Right lobe of liver (tissue), 6 donors: ENCODE data around the gene CLCN4. TPM values are rescaled to one million over a fixed set of nuclear protein-coding genes. Genes with fewer than 3 reads are reported as not detected.

Experiments
- ATAC-seq, 4 donors: fragments of 200-7000 bp; cut with Tn5 transposase; one replicate each; pipeline ENCODE4 v1.9.1; 2020; ENCODE audit warnings: mild to moderate bottlenecking in 4 of 4, moderate library complexity in 4 of 4
- DNase-seq, 3 donors: peaks; one replicate each; pipeline ENCODE4 v3.0.0-alpha.2; 2020
- H3K27ac ChIP-seq, 3 donors: fragments of 200-600 bp; one replicate each; pipeline ENCODE4 v1.8.0; 2022
- H3K27me3 ChIP-seq, 2 donors: fragments of 200-600 bp; one replicate each; pipeline ENCODE4 v1.8.0; 2022
- H3K36me3 ChIP-seq, 4 donors: fragments of 200-600 bp; sonication (generic) in 1 of 4; one replicate each; pipeline versions ENCODE4 v1.5.1 to v1.8.0; 2017 to 2022; ENCODE audit warnings: control low read depth in 1 of 4
- H3K4me1 ChIP-seq, 4 donors: fragments of 200-600 bp; sonication (generic) in 1 of 4; one replicate each; pipeline versions ENCODE4 v1.5.1 to v1.8.0; 2017 to 2022; ENCODE audit warnings: control low read depth in 1 of 4
- H3K4me3 ChIP-seq, 3 donors: fragments of 200-600 bp; one replicate each; pipeline ENCODE4 v1.8.0; 2022
- H3K9me3 ChIP-seq, 4 donors: fragments of 200-600 bp; sonication (generic) in 1 of 4; one replicate each; pipeline versions ENCODE4 v1.5.1 to v1.8.0; 2017 to 2022; ENCODE audit warnings: control low read depth in 1 of 4
- CTCF ChIP-seq, 4 donors: fragments of 200-600 bp in 3 of 4; fragments of 450-650 bp in 1 of 4; IDR thresholded peaks; one replicate each; pipeline versions ENCODE4 v1.5.1 to v1.8.0; 2016 to 2022; ENCODE audit warnings: antibody characterized with exemption in 4 of 4, mild to moderate bottlenecking in 2 of 4
- POLR2A ChIP-seq: fragments of 450-650 bp; IDR thresholded peaks from one replicate; pipeline ENCODE4 v1.6.1; 2017; ENCODE audit warnings: antibody characterized with exemption, mild to moderate bottlenecking
- WGBS: methylation state at CpG from one replicate; pipeline ENCODE4 v1.1.6; 2018; ENCODE audit warnings: low coverage, low lambda C conversion rate; ENCODE audit not compliant: insufficient coverage; ENCODE audit errors: missing lambda C conversion rate; 5-methylcytosine and 5-hydroxymethylcytosine counted together
- intact Hi-C, 2 donors: fragments of 100-400 bp; cut with DNase I; formaldehyde crosslinking; loops; one replicate each; pipeline versions ENCODE4 v1.11.2 to v1.14.1; 2022
- total RNA-seq, 6 experiments: library from RNA; depleted of rRNA in 2 of 6; stranded (reverse); fragments of >200 nt in 2 of 6; fragmentation: NEBNext Ultra II Directional in 3 of 6; extraction: Animal tissue kit (Norgen Biotek cat#: 25700) in 3 of 6; gene quantifications; one replicate each; pipeline versions ENCODE4 v1.1.0 to v1.2.4, GENCODE V29; 2016 to 2023
- donor health status: DM: no; HTN: yes; CAD: no.
- donor health status: DM: no; HTN: no; CAD: no.
- donor health status: DM: no; HTN: no; CAD: no.
- donor health status: DM: no; HTN: yes; CAD: no.
- donor health status: DM: no; HTN: yes; CAD: no.

CLCN4 gene
- total RNA-seq, 6 experiments from 2014 or later: 3.5 to 5.5 (median 4.0) TPM

- H3K36me3 ChIP-seq: no peaks in the 10 kb centered on the region
- H3K27me3 ChIP-seq: no peaks in the 10 kb centered on the region
- 64% methylated on average over 8 of the region's 15 CpGs for WGBS
- DNase-seq: no peak
- H3K9me3 ChIP-seq: no peaks in the 10 kb centered on the region
- no peak for ATAC-seq
- no peak overlapping the region for H3K27ac ChIP-seq
- no peak overlapping the region for H3K4me3 ChIP-seq
- intact Hi-C loops: no loop called here
- no peaks in the 10 kb centered on the region for H3K4me1 ChIP-seq
- TF ChIP-seq CTCF (IDR thresholded peaks at IDR 0.05) (no peak), POLR2A (no peak)
Measured at GRCh38 chrX:10212395-10212794, 55.6 kb downstream of the CLCN4 start.

GRCh38 chrX:10213716-10214115, 56.9 kb downstream of the CLCN4 start:
- Histone ChIP-seq H3K4me3 (no peak overlapping the region), H3K4me1 (no peaks in the 10 kb centered on the region), H3K27ac (no peak overlapping the region), H3K9me3 (no peaks in the 10 kb centered on the region), H3K27me3 (no peaks in the 10 kb centered on the region), H3K36me3 (no peaks in the 10 kb centered on the region)
- DNase-seq: no peak
- no CpG with 5 or more reads among the region's 24 CpGs for WGBS
- ATAC-seq: no peak
- no peak for TF ChIP-seq CTCF (IDR thresholded peaks at IDR 0.05)
- no peak for TF ChIP-seq POLR2A
- intact Hi-C loops: no loop called here

DNA sequence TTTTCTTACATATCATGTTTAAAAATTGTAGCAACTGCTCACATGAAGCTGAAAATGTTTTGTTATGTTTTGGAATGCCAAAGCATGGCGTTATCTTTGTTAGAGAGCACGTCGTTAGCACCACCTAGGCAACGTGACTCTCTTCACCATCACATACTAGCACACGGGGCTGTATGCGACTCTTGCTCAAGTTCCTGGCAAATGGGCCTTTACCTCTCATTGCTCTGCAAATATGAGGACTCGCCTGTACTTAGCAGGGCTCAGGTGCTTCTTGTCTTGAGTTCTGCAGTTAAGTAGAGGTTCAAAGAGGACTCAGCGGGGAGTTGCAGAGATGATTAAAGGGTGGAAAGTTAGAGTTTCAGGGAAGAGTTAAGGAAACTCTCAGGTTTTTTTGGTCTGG, 59.4 kb downstream of the CLCN4 start:
- TF ChIP-seq CTCF (IDR thresholded peaks at IDR 0.05): no peak
- TF ChIP-seq POLR2A: no peak
- Histone ChIP-seq H3K27me3 (no peaks in the 10 kb centered on the region), H3K27ac (no peak overlapping the region), H3K9me3 (no peaks in the 10 kb centered on the region), H3K4me3 (no peak overlapping the region), H3K4me1 (no peaks in the 10 kb centered on the region), H3K36me3 (no peaks in the 10 kb centered on the region)
- DNase-seq (no peak), ATAC-seq (no peak)
- WGBS: 56% methylated on average over 8 of the region's 8 CpGs
- intact Hi-C loops: no loop called here

GRCh38 chrX:10217198-10217597, 60.4 kb downstream of the CLCN4 start:
- ATAC-seq (peak in 2 of 4 donors; percentile 14 to 47), DNase-seq (no peak)
- Histone ChIP-seq H3K9me3 (no peaks in the 10 kb centered on the region), H3K36me3 (no peaks in the 10 kb centered on the region), H3K4me3 (no peak overlapping the region), H3K27me3 (no peaks in the 10 kb centered on the region), H3K4me1 (no peaks in the 10 kb centered on the region), H3K27ac (no peak overlapping the region)
- 86% methylated on average over 1 of the region's 1 CpG for WGBS
- intact Hi-C loops: no loop called here
- TF ChIP-seq CTCF (IDR thresholded peaks at IDR 0.05) (no peak), POLR2A (no peak)

GRCh38 chrX:10221651-10222050, 64.9 kb downstream of the CLCN4 start:
- Histone ChIP-seq H3K4me1 (no peaks in the 10 kb centered on the region), H3K36me3 (no peaks in the 10 kb centered on the region), H3K4me3 (no peak overlapping the region), H3K9me3 (no peaks in the 10 kb centered on the region), H3K27me3 (no peaks in the 10 kb centered on the region), H3K27ac (no peak overlapping the region)
- ATAC-seq (no peak), DNase-seq (no peak)
- intact Hi-C loops: no loop called here
- TF ChIP-seq POLR2A (no peak), CTCF (IDR thresholded peaks at IDR 0.05) (no peak)
- 83% methylated on average over 2 of the region's 6 CpGs for WGBS
